IMR-90 (cell line): Measurements from ENCODE around the gene ZNF408.

Experiments
- CTCF ChIP-seq: conservative IDR thresholded peaks from 2 replicates; pipeline ENCODE4 v1.5.1; 2012; ENCODE audit warnings: mild to moderate bottlenecking, low read depth, low read length, improper control_type of control experiment
- RCOR1 ChIP-seq: IDR thresholded peaks from 2 replicates; pipeline ENCODE4 v1.6.1; 2012; ENCODE audit warnings: mild to moderate bottlenecking, low read length, improper control_type of control experiment; ENCODE audit not compliant: insufficient replicate concordance

GRCh38 chr11:46711303-46711702 lies 10.5 kb downstream of the ZNF408 start:
- no peak for TF ChIP-seq CTCF
- TF ChIP-seq RCOR1, result no peak
